Activated CD4-positive, alpha-beta T cell treated with anti-CD3 and anti-CD28 coated beads for 24 hours (primary cell): ENCODE data around the gene MACROD2.
"Not testable (repeated sequence)": the region's sequence is repeated elsewhere in the genome, so short reads cannot be mapped to it uniquely, and the experiment has no call there.

Experiments
- DNase-seq, 2 donors: peaks; one replicate each; pipeline ENCODE4 v3.0.0-alpha.2; 2020; ENCODE audit warnings: low read depth in 2 of 2

The MACROD2 gene

GRCh38 chr20:14191559-14191958, 196.2 kb downstream of the MACROD2 start:
- DNase-seq, result no peak

- DNase-seq, result no peak
Measured at GRCh38 chr20:14193443-14193842, 198.1 kb downstream of the MACROD2 start.

DNA sequence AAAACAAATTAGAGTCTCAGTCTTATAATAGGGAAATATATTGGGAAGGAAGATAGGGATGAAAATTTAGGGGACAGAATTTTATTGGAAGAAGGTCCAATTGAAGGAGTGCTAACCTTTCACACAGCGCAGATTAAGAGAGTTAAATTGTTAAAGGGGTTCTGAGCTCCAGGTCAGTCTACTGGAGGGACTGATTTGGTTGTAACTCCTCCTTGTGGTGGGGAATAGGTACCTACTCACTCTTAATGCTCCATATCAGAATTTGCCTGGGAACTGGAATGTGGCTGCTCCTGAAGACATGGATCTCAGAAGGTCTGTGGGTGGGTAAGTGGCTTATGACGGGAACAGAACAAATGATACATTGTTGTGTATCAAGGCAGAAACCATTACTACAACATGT, 198.6 kb downstream of the MACROD2 start:
- DNase-seq, result no peak

- no peak for DNase-seq
Measured at GRCh38 chr20:14197097-14197496, 201.8 kb downstream of the MACROD2 start.

- no peak for DNase-seq
Measured at GRCh38 chr20:14198416-14198815, 203.1 kb downstream of the MACROD2 start.

DNA sequence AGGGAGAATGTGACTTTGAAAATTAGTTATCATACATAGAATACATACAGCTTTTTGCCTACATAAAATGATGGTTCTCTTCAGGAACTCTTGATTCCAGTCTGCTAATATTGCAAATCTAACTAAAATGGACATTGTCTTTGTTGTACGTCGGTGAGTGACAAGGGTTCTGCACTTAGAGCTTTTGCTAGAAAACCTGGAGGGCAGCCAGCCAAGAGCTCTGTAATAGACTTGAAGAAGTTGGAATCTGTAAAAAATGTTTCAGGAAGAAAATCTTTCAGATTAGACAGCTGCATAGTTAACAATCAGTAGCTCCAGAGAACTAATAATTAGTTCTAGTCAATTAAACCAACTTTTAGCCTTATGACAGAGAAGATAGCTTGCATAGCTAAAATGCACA, 203.8 kb downstream of the MACROD2 start:
- no peak for DNase-seq

DNA sequence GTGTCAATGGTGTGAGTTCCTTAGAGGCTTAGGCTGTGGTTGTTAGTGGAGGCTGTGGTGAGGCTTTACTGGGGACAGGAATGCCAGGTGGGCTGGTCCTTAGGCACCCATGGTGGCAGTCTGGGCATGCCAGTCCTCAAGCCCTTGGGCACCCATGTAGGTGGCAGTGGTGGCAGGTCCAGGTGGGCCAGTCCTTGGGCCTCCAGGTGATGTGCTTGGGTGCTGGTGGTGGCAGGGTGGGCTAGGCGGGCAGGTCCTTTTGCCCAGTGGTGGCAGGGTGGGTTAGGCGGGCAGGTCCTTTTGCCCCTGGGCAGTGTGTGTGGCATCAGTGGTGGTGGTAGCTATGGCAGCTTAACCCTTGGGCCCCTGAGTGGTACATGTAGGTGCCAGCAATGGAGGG, 208.3 kb downstream of the MACROD2 start:
- DNase-seq, result no peak

DNA sequence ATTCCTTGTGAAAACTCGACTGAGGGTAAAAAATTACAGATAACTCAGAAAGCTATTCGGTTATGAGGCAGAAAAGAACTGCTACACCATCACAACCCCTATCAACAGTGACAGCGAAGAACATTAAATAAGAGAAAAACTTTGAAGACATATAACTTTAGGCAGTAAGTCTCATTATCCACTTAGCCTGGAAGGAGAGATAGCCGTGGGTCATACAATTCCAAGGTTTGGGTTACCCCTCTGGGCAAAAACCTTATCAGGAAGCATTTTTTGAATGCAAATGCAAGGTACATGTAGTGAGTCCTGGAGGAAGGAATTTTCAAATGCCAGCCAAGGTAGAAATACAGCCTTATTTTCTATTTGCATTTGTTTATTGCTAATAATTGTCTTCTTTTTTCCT, 212.3 kb downstream of the MACROD2 start:
- no peak for DNase-seq

GRCh38 chr20:14208956-14209355, 213.6 kb downstream of the MACROD2 start:
- no peak for DNase-seq

DNA sequence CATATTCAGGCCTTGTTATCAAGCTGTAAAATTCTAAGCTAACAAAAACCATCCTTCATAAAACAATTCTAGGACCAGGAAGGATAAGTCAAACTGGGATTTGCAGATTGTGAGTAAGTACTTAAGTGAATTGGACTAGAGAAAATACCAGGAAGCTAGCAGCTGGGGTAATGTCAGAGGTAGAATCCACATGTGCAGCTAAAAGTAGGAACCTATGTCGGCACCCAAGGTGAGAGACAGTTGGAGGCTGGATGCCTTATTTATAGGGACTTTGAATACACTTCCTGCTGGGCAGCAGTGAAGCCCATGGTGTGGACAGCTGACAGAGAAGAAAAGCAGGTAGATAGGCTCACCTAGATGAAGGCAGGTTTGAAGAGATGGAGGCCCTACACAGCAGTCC, 214.8 kb downstream of the MACROD2 start:
- no peak for DNase-seq

DNA sequence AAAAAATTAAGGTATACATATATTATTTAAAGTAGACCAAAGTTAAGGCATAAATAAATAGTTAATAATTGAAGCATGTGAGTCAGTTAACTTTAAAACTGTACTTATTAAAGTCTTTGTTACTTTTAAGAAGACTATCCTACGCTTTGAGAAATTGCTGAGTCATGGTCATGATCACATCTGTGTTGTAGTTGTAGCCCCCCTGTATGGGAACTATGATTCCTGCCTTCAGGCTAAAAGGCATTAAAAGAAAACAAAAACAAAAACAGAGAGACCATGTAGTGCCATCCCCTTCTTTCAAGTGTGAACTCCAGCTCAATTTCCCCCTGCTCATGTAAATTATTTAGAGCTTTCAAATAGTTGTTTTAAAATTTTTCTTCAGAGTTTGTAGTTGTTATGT, 218.7 kb downstream of the MACROD2 start:
- no peak for DNase-seq

DNA sequence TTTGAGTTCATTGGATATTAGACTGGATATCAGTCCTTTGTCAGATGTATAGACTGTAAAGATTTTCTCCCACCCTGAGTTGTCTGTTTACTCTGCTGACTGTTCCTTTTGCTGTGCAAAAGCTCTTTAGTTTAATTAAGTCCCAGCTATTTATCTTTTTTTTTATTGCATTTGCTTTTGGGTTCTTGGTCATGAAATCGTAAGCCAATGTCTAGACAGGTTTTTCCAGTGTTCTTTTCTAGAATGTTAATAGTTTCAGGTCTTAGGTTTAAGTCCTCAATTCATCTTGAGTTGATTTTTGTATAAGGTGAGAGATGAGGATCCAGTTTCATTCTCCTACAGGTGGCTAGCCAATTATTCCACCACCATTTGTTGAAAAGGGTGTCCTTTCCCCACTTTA, 220.6 kb downstream of the MACROD2 start:
- not testable (repeated sequence) for DNase-seq

DNA sequence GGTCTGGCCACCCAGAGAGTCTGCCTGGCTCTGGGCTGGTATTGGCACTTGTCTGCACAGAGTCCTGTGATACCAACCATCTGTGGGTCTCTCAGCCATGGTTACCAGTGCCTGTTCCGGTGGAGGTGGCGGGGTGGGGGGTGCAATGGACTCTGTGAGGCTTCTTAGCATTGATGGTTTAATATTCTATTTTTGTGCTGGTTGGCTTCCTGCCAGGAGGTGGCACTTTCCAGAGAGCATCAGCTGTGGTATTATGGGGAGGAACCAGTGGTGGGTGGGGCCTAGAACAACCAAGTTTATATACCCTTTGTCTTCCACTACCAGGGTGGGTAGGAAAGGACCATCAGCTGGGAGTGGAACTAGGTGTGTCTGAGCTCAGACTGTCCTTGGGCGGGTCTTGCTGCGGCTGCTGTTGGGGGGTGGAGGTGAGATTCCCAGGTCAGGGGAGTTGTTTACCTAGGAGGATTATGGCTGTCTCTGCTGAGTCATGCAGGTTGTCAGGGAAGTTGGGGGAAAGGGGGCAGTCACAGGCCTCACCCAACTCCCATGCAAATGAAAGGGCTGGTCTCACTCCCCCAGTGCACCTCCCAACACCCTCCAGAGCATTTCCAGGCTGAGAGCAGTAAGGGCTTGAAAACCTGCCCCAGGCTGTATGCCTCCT, 224.6 kb downstream of the MACROD2 start:
- no peak for DNase-seq

DNA sequence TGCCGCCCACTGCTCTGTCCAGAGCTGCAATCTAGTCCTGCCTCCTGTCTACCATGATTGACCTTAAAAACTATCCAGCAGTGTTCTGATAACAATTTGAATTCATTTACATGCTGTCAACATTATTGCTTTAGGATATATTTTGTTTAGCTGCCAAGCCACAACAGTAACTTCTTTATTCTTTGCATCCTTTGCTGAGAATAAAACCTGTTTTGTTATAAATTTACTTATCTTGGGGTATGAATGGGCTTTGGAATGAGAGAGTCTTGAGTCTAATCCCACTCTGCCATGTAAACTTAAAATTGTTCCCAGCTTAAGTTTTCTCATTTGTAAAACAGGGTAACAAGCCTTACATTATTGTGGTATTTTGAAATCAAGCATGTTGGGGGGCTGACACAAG, 225.7 kb downstream of the MACROD2 start:
- DNase-seq, result no peak

DNA sequence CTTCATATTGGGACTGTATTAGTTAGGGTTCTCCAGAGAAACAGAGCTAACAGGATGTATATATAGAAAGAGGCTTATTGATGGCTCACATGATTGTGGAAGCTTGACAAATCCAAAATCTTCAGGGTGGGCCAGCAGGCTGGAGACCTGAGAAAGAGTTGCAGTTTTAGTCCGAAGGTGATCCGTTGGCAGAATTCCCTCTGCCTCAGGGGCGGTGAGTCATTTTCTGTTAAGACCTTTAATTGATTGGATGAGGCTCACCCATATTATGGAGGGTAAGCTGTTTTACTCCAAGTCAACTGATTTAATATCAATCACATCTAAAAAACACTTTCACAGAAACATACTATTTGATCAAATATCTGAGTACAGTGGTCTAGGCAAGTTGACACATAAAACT, 228.5 kb downstream of the MACROD2 start:
- DNase-seq, result no peak

- DNase-seq, result not testable (repeated sequence)
Measured at GRCh38 chr20:14226051-14227049, 231.0 kb downstream of the MACROD2 start.

DNA sequence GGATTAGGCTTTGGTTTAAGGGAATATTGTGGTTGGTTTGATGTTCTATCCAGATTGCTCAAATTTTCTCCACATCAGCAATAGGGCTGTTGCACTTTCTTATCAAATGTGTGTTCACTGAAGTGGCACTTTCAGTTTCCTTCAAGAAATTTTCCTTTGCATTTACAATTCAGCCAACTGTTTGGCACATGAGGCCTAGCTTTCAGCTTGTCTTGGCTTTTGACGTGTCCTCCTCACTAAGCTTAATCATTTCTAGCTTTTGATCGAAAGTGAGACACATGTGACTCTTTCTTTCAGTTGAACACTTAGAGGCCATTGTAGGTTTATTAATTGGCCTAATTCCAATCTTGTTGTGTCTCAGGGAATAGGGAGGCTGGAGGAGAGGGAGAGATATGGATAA, 237.3 kb downstream of the MACROD2 start:
- no peak for DNase-seq

- no peak for DNase-seq
Measured at GRCh38 chr20:14234666-14235295, 239.5 kb downstream of the MACROD2 start.

- DNase-seq, result no peak
Measured at GRCh38 chr20:14235355-14235754, 240.0 kb downstream of the MACROD2 start.

DNA sequence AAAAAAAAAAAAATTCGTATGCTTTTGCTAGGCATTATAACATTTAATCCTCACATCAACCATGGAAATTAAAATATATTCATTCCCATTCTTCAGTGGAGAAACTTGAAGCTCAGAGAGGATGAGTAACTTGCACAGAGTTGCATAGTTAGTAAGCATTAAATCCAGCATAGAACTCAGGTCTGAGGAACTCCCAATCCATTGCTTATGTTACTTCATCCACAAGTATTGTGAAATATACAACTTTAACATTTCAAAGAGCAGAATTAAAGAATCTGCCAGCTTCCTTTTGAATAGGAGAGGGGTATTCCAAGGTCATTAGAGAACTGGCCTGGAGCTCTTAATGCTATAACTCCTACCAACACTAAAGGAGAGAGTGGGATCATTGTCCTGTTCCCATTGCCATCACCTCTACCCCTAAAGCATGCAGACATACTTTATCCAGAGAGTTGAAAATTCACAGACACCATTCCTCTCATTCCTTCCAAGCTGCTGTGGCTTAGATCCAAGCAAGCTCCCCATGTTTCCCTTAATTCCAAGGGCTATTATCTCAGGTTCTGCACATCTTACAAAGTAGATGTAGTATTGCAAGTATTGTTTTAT, 250.2 kb downstream of the MACROD2 start:
- DNase-seq, result no peak

GRCh38 chr20:14259689-14260088, 264.4 kb downstream of the MACROD2 start:
- no peak for DNase-seq

- DNase-seq, result no peak
Measured at GRCh38 chr20:14260367-14260766, 265.1 kb downstream of the MACROD2 start.
